HG03097 (cell line): ENCODE data around the gene NR6A1.
A peak's percentile ranks its signal among the peaks of the same experiment; 100 is the strongest.
"Not testable (repeated sequence)": the region's sequence is repeated elsewhere in the genome, so short reads cannot be mapped to it uniquely, and the experiment has no call there.

ENCODE experiments used
- ATAC-seq: cut with Tn5 transposase; IDR thresholded peaks from one replicate; pipeline ENCODE4 v1.9.1; 2021; ENCODE audit not compliant: unreplicated experiment, low FRiP score

NR6A1 gene

DNA sequence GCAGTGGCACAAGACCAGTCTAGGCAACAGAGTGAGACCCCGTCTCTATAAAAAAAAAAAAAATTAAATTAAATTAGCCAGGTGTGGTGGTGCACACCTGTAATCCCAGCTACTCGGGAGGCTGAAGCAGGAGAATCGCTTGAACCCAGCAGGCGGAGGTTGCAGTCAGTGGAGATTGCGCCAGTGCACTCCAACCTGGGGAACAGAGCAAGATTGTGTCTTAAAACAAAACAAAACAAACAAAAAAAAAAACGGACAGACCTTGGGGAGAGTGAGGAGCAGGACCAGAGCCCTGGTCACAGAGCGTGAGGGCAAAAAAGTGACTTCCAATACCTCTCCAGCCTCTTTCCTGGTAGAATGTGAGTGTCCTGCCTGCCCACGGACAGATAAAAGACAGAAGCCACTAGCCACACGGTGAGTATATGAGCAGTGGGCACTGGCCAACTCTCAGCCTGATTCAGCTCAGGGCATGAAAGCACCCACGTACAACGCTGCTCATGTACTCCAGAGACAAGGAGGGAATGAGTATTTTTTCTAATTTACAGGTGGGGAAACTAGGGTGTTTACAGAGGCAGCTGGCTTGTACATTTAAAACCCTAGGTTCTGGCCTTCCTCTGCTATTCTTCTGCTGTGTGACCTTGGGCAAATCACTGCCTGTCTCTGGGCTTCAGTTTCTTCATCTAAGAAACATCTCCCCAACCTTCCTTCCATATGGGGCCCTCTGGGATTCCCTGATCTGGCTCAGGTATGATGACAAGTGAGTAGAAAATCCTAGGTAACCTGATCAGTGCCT is 7.7 kb upstream of the NR6A1 start:
- ATAC-seq: no peak

DNA sequence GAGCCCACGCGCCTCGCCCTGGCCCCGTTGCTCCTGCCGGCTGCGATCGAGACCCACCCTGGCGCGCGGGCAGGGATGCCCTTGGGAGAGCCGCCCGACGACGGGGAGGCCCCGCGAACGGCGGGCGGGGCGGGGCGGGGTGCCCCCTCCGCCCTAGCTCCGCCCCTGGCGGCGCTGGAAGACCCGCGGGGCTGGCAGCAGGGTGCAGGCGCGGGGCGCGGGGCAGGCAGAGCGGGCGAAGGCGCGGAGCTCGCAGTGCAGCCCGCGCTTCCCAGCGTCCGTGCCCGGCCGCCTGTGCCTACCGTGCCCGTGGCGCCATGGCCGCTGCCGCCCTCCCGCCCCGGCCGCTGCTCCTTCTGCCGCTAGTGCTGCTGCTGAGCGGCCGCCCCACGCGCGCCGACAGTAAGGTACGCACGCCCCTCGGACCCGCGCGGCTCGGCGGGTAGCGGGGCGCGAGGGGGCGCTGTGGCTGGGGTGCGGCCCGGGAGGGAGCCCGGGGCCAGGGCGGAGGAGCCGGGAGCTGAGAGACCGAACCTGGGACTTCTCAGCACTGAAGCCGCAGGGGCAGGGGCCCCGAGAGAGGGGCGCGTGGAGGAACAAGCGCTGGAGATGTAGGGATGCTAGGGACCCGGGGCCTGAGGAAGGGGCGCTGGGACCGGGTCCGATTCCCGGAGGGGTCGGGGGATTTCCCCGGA is 6.0 kb upstream of the NR6A1 start, which contains the start of gene OLFML2A:
OLFML2A (plus strand) TSS at position 180 of the 695 bp plus-strand sequence; CDS start at position 318, 138 bp downstream.
- ATAC-seq: no peak

DNA sequence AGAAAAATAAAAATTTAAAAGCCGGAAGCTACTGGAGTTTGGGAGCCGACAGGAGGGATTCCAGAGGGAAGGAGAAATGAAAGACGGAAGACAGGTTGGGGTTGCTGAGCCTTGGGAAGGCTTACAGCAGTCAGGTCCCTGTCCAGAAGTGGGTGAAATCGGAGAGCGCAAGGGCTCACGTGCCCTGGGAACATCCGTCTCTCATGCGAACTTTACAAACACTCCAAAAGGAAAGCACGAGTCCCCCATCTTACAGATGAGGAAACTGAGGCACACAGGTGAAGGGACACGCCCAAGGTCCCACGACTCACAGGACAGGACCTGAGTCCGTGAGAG is 5.5 kb upstream of the NR6A1 start:
- no peak for ATAC-seq

DNA sequence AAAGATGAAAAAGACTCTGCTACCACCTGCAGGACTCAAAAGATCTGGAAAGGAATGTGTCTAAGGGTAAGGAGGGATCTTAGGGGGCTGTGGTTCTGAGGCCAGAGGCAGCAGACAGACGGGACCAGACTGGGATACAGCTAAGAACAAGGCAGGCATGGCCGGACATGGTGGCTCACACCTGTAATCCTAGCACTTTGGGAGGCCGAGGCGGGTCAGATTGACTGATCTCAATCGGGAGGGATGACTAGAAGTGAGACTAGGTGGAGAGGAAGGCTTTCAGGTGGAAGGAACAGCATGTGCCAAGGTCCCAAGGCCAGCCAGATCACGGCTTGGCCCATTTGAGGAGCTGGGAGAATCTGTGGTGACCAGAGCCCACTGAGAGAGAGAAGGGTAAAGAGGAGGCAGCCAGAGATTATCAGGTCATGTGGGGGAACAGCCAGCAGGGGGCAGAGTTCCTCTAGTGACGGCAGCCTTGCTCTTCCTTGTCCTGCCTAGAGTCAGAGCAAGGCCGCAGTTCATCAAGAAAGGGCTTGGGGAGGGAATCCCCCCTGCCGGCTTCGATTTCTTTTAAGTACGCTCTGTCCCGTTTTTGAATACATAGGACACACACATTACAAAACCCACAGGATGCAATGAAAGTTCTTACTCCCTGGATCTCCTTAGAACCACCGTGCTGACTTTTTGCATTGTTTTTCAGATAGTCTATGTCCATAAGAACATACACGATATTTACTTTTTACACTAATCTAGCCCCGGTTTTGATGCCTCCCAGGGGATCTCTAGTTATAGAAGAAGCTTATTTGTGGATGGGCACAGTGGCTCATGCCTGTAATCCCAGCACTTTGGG is 3.2 kb upstream of the NR6A1 start:
- no peak for ATAC-seq

DNA sequence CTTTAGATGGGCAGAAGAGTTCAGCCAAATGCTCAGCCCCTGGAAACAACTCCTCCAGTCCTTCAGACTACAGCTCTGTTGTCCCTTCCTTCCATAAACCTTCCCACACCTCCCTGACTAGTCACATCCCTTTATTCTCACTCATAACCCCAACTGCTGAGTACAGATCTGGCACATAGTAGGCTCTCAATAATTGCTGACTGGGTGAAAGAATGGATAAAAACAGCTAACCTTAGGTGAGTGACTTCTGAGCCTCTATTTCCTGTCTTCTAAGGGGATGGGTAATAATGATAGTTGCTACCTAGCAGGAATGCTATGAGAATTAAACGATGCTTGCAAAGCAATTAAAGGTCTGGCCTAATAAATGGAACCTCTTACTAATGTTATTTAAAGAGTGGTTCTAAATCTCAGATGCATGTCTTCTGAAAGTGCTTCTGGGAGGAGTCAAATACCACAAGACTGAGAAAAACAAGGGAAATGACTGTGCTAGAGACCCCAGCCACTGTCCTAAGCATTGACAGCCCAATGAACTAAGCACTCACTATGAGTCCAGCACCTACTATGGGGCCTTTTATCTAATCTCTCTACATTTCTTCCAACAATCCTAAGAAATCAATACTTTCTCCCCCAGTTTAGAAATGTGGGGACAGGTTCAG is 2.5 kb upstream of the NR6A1 start:
- no peak for ATAC-seq

DNA sequence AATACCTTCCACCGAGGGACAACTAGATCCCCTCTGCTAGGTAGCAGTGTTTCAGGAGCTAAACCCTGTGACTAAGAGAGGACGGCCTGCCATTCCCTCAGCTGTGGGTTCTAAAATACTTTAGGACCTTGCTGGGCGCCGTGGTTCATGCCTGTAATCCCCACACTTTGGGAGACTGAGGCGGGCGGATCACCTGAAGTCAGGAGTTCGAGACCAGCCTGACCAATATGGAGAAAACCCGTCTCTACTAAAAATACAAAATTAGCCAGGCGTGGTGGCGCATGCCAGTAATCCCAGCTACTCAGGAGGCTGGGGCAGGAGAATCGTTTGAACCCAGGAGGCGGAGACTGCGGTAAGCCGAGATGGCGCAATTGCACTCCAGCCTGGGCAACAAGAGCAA is 1.8 kb upstream of the NR6A1 start:
- not testable (repeated sequence) for ATAC-seq

DNA sequence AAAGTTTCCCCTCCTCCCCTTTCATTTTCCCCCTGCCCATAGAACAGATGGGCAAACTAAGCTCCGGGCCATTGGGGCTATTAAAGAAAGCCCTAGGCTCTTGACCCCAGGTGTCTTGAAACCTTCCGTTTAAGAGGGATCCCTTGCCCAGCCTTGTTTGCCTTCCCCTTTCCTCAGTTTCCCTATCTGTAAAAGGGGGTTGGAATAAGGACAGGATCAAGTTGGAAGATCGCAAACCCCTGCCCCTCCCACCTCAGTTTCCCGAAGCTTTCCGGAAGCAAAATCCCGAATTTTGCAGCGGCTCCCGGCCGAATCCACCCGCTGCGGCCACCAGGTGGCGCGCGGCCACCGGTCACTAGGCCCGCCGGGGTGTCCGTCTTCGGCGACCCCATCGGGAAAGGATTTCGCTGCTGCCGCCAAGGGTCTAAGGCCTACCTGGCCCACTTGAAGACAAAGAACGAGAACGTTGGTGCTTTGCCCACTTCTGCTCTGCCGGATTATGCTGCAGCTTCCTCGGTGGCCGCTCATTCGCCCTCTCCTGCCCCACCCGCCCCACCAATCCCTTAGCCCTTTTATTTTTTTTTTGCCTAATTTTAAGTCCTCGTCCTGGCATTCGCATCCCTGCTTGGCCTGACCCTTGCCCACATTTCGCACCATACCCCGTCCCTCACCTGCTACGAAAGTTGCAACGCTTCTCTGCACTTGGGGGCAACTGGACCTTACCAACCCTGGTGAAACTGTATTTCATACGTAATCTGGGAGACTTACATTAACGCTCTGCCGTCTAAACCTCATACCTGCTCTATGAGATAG is 962 bp upstream of the NR6A1 start:
- ATAC-seq: no peak

DNA sequence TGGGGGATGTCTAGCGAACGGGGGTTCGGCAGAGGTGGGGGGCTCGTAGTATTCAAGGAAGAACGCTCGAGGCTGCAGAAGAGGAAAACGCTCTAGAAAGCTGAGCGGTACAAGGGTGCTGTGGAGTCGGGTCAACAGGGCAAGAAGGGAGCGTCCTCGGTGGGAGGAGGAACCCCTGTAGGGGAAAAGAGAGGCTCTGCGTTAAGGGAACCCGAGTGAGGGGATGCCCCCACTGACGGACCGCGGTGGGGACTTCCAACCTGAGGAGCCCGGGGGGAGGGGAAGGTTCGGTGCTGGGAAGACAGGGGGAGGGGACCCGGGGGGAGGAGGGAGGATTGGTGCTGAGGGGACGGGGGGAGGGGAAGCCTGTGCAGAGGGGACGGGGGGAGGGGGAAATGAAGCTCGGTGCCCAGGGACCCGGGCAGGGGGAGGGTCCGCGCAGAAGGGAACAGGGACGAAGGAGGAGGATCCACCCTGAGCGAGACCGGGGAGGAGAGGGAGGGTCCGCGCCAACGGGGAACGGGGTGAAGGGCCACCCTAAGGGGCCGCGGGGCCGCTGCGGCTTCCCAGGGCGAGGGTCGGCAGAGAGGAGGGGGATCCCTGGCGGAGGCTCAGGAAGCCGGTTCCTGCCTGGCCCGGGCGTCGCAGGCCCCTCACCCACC is 621 bp downstream of the NR6A1 start:
- peak; percentile 10 for ATAC-seq

DNA sequence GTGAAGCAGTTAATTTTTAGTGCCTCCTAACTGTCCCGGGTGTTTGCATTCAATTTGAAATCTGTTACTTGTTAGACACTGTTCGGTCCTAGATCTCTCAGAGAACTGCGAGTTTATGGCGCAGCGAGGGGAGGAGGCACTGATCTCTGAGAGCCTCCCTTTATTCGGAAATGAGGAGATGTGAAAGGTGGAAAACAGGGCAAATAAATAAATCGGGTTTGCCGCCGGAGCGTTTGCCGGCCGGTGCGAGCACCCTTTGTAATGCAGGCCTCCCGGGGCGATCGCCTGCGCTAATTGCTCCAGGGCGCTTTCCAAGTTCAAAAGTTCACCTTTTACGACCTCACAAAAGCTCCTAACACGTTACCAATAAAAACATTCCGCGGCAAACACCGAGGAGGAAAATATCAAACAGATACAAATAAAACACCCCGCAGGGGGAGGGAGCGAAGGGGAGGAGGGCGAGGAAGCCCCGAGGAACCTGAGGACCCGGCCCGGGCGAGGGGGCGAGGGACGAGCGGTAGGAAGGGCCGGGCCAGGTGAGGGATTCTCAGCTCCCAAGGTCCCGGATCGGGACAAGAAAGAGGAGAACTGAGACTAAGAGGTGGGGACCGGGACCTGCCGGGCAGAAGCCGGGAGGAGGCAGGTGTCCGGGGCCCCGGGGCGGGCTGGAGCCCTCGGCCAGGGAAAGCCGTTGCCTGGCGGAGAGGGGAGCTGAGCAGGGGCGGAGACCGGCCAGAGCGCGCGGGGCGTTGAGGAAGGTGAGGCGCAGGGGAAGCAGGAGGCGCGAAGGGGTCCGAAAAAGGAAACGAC is 1.4 kb downstream of the NR6A1 start:
- ATAC-seq: no peak

DNA sequence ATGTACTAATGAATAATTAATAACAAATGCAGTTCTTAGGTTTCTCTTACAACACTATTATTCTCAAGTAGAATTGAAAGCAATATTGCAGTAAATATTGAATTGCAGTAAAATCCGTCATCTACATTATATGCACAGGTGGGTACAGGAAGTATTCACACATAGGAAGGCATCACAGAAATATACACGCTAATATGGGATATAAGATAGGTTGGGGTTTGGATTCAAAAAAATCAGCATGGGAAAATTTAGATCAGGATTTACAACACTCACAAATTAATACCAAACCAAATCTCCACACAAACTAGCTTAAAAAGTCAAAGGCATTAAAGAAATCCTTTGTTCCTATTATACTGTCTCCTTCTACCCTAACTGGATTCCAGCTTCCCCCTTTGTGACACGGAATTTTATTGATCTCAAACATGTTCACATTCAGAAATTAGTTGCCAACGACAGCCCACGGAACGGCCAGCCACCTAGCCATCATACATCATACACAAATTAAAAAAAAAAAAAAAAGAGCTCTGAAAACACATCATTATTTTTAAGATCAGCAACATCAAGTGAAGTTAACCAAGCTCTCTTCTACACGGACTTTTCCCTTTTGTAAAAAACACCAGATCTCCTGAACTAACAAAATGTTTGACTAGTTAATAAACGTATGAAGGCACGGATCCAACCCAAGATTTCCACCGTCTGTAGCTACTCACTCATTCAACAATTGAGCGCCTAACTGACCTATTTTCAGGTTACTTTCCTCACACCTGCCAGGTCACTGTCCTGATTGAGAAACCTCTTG is 2.2 kb downstream of the NR6A1 start:
- no peak for ATAC-seq

DNA sequence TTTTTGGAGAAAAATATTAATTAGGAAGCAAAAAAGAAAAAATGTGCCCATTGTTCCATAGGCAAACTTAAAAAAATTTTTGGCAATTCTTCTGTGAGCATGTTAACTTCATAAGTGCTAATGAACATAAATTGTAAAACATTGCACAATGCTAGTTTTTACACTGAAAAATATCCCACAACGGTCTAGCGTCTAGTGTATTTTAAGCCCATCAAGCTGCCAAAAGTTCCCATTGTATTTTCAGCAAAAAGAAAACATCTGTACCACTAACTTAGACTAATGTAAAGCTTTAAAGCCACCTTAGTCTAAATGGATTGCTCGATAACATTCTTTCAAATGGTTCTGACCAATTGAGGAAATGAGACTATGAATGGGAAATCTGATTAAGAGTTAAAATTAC is 2.8 kb downstream of the NR6A1 start:
- no peak for ATAC-seq

DNA sequence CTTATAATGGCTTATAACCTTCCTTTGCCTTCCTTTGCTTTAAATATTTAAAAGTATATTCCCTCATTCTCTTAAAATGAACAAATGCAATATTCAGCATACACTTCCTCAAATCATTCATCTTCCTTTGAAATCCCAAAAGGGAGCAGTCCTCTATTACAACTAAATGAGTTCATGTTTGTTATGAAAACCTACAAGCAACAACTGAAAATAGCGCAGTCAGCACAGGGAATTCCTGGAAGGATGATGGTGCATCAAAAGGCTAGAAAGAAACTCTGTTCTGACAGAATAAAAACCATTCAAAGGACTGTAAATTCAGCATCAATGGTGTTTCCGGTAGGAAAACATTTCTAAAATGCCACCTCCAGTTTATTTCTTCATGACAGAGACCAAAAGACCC is 3.3 kb downstream of the NR6A1 start:
- ATAC-seq: no peak

DNA sequence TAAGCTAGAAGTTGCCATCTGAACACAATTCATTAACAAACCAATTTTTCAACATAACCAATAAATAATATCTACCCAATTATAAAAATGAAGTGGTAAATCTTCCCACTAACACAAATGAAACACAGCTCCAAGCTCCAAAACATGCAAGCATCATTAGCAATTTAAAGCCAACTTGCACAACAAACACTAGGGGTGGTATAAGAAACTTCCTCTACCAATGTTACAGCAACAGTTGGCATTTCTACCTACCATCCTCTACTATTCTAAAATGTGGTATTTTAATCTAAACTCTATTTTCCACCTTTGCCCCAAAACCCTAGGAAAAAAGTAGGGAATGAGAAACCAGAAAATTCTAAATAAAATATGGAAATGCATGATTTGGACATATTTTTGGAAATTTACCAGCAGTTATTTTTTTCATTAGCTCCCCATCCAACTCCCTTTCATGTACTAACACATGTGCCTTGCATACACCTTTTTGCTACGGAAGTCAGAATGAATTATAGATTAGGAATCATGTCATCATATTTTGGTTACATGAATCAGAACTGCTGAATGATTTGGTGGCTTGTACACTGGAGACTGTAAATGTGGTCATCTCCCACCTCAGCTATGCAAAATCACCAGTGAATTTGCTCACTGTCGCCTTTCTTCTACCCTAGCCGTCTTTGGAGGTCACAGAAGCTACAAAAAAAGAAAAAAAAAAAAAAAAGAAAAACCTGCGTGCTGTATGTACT is 4.1 kb downstream of the NR6A1 start:
- ATAC-seq: no peak

DNA sequence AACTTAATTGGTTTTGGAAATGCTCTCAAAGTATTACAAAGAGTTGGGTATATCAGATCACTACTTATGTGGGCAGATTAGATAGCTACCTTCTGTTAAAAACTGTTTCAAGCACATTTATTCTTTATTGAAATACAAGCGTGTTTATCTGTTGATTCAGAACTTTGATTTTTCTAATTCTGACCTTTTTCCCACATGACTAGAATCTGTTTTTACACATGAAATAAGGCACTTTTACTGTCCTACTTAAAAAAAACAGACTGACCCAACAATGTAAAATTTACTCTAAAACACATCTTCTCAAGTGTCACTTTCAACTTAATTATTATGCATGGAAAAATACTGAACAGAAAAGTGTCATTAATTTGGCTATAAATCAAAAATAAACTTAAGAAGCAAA is 4.8 kb downstream of the NR6A1 start:
- ATAC-seq: no peak

DNA sequence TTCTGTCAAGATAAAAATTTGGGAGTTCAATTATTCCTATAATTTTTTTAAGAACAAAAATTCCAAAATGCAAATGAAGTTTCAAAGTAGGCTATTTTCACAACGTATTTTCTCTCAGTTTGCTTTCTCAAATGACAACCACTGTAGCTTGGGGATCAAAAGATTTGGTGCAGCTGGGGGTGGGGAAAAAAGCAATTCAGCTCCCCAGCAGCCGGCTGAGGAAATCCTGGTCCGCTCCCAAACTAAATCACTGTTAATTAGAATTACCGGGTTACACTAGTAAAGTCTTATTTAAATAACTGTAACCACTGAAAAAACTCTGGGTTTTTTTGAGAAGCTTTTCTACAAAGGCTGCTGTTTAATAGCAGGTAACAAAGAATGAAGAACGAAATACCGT is 5.7 kb downstream of the NR6A1 start:
- no peak for ATAC-seq

DNA sequence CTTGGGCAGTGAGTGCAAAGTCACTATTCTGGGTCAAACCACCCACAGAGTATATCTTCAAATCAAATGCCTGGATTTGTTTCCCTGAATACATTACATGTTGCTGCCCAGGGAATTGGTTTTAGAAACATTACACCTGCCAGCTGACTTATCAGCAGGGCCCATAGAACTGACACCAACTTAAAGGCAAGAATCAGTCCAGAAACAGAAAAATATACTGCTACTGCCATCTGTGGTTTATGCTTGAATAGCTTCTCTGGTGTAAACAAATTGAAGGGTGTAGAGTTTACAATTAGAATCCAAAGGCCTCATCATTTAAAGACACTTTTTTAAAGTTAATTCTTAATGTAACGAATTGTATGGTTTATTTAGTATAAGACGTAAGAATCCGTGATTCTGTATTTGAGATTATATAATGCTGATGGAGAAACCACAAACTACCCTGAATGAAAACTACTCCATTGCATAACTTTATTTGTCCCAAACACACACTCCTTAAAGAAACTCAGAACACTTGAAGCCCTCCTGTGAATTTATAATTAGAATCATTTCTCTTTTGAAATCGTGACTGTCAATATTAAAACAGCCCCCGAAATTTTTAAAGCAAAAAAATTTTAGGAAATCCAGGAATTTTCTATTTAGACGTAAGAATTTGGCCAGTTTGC is 6.2 kb downstream of the NR6A1 start:
- ATAC-seq: no peak

DNA sequence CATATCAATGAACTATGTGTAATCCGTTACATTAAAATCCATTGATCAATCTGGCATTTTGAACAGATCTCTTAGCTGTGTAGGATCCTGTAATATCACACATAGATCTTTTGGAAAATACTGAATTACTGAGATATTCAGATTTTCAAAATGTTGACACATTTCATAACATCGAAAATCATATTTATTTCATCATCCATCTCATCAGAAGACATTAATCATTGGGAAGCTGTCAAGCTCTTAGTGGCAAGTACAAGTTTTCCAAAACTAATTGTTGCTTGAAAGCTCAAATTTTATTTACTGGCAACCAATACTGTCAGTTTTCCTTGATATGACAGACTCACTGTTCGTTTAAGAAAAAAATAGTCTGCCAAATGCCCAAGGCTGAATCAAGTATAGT is 8.5 kb downstream of the NR6A1 start:
- ATAC-seq: no peak
